Ishikawa (cell line): ENCODE measurements around the gene RAPGEF6.

Experiments
- CEBPB ChIP-seq: IDR thresholded peaks from 2 replicates; pipeline ENCODE4 v1.6.1; 2012
- CREB1 ChIP-seq: IDR thresholded peaks from 2 replicates; pipeline ENCODE4 v1.6.1; 2012; ENCODE audit warnings: low read depth
- EGR1 ChIP-seq: IDR thresholded peaks from 2 replicates; pipeline ENCODE4 v1.6.1; 2012
- EP300 ChIP-seq: IDR thresholded peaks from 2 replicates; pipeline ENCODE4 v1.6.1; 2012; ENCODE audit warnings: borderline replicate concordance
- FOXM1 ChIP-seq: IDR thresholded peaks from 2 replicates; pipeline ENCODE4 v1.6.1; 2012; ENCODE audit warnings: low read depth, borderline replicate concordance
- NFIC ChIP-seq: IDR thresholded peaks from 2 replicates; pipeline ENCODE4 v1.6.1; 2012
- RAD21 ChIP-seq: IDR thresholded peaks from 2 replicates; pipeline ENCODE4 v1.6.1; 2012; ENCODE audit warnings: low read depth
- TAF1 ChIP-seq: IDR thresholded peaks from 2 replicates; pipeline ENCODE4 v1.6.1; 2012; ENCODE audit warnings: low read depth, mild to moderate bottlenecking
- TCF12 ChIP-seq: IDR thresholded peaks from 2 replicates; pipeline ENCODE4 v1.6.1; 2012; ENCODE audit warnings: low read depth
- TEAD4 ChIP-seq: IDR thresholded peaks from 2 replicates; pipeline ENCODE4 v1.6.1; 2012
- YY1 ChIP-seq: IDR thresholded peaks from 2 replicates; pipeline ENCODE4 v1.6.1; 2012; ENCODE audit warnings: low read depth
- ZBTB7A ChIP-seq: IDR thresholded peaks from 2 replicates; pipeline ENCODE4 v1.6.1; 2012; ENCODE audit warnings: low read depth
- TF ChIP-seq, protein P1 (sequence below): IDR thresholded peaks from 2 replicates; pipeline ENCODE4 v1.6.1; 2012; ENCODE audit warnings: low read depth, mild to moderate bottlenecking
- TF ChIP-seq, protein P2 (sequence below): IDR thresholded peaks from 2 replicates; pipeline ENCODE4 v1.6.1; 2012
- TF ChIP-seq, protein P3 (sequence below): IDR thresholded peaks from 2 replicates; pipeline ENCODE4 v1.6.1; 2012

The RAPGEF6 gene

DNA sequence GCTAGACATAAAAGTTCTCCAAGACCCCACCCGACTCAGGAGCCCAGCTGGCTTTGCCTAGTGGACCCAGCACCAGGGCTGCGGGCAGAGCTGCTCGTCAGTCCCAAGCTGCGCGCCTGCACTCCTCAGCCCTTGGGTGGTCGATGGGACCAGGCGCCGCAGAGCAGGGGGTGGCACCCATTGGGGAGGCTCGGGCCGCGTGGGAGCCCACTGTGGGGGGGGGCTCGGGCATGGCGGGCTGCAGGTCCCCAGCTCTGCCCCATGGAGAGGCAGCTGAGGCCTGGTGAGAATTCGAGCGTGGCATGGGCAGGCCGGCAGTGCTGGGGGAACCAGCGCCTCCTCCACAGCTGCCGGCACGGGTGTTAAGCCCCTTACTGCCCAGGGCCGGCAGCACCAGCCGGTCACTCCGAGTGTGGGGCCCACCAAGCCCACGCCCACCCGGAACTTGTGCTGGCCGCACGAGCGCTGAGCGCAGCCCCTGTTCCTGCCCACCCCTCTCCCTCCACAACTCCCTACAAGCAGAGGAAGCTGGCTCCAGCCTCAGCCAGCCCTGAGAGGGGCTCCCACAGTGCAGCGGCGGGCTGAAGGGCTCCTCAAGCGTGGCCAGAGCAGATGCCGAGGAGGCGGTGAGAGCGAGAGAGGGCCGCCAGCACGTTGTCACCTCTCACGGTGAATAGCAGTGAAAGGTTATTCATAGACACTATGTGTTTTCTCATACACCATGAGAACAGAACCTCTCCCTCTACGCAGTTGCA, 54.9 kb downstream of the RAPGEF6 start:
- no peak for TF ChIP-seq RAD21
- TF ChIP-seq, protein P1, sequence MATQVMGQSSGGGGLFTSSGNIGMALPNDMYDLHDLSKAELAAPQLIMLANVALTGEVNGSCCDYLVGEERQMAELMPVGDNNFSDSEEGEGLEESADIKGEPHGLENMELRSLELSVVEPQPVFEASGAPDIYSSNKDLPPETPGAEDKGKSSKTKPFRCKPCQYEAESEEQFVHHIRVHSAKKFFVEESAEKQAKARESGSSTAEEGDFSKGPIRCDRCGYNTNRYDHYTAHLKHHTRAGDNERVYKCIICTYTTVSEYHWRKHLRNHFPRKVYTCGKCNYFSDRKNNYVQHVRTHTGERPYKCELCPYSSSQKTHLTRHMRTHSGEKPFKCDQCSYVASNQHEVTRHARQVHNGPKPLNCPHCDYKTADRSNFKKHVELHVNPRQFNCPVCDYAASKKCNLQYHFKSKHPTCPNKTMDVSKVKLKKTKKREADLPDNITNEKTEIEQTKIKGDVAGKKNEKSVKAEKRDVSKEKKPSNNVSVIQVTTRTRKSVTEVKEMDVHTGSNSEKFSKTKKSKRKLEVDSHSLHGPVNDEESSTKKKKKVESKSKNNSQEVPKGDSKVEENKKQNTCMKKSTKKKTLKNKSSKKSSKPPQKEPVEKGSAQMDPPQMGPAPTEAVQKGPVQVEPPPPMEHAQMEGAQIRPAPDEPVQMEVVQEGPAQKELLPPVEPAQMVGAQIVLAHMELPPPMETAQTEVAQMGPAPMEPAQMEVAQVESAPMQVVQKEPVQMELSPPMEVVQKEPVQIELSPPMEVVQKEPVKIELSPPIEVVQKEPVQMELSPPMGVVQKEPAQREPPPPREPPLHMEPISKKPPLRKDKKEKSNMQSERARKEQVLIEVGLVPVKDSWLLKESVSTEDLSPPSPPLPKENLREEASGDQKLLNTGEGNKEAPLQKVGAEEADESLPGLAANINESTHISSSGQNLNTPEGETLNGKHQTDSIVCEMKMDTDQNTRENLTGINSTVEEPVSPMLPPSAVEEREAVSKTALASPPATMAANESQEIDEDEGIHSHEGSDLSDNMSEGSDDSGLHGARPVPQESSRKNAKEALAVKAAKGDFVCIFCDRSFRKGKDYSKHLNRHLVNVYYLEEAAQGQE: no peak
- no peak for TF ChIP-seq EGR1
- no peak for TF ChIP-seq CEBPB
- no peak for TF ChIP-seq TAF1
- no peak for TF ChIP-seq TCF12
- TF ChIP-seq EP300: no peak
- TF ChIP-seq TEAD4: no peak
- TF ChIP-seq, protein P2, sequence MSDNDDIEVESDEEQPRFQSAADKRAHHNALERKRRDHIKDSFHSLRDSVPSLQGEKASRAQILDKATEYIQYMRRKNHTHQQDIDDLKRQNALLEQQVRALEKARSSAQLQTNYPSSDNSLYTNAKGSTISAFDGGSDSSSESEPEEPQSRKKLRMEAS: no peak

DNA sequence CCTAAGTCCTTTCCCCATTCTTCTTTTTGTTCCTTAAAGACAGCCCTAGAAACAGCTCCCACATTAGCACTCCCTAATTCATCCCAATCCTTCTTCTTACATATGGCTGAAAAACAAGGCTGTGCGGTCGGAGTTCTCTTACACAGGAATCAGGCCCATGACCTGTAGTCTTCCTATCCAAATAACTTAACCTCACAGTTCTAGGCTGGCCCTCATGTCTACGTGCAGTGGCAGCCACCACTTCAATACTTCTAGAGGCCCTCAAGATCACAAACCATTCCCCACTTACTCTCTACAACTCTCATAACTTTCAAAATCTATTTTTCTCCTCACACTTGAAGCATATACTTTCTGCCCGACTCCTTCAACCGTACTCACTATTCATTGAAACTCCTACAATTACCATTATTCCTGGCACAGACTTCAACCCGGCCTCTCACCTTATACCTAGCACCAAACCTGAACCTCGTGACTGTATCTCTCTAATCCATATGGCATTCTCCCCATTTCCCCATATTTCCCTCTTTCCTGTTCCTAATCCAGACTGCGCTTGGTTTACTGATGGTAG, 59.3 kb downstream of the RAPGEF6 start:
- no peak for TF ChIP-seq TAF1
- TF ChIP-seq, protein P1: no peak
- no peak for TF ChIP-seq FOXM1
- TF ChIP-seq, protein P3, sequence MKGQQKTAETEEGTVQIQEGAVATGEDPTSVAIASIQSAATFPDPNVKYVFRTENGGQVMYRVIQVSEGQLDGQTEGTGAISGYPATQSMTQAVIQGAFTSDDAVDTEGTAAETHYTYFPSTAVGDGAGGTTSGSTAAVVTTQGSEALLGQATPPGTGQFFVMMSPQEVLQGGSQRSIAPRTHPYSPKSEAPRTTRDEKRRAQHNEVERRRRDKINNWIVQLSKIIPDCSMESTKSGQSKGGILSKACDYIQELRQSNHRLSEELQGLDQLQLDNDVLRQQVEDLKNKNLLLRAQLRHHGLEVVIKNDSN: no peak
- no peak for TF ChIP-seq ZBTB7A
- no peak for TF ChIP-seq EGR1
- no peak for TF ChIP-seq RAD21

DNA sequence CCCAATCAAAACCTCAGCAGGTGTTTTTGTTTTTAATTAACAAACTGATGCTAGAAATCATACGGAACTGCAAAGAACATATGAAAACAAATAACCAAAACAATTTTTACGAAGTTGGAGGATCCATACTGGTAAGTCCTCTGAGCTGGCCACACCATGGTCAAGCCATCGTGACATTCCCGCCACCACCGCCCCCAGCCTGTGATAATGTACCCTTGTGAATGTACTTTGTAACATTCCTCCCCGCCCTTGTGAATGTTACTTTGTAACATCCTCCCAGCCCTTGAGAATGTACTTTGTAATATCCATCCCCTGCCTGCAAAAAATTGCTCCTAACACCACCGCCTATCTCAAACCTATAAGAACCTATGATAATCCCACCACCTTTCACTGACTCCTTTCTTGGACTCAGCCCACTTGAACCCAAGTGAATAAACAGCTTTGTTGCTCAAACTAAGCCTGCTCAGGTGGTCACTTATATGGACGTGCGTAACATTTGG, 63.3 kb downstream of the RAPGEF6 start:
- TF ChIP-seq TEAD4 (no peak), TAF1 (no peak)
- TF ChIP-seq, protein P2: no peak
- TF ChIP-seq, protein P1: no peak

DNA sequence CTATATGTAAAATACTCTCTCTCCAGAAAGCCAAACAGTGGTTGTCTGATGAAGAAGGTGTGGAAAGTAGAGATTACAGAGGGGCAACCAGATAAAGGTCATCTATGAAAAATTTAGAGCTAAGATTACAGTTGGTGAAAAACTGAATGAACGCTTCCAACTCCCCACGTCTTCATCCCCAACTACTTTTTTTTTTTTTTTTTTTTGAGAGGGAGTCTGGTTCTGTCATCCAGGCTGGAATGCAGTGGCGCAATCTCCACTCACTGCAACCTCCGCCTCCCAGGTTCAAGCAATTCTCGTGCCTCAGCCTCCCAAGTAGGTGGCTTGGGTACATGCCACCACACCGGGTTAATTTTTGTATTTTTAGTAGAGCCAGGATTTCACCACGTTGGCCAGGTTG, 64.3 kb downstream of the RAPGEF6 start:
- TF ChIP-seq EGR1: no peak
- TF ChIP-seq YY1: no peak
- TF ChIP-seq FOXM1: no peak
- no peak for TF ChIP-seq EP300
- no peak for TF ChIP-seq ZBTB7A
- TF ChIP-seq, protein P3: no peak
- no peak for TF ChIP-seq CREB1
- TF ChIP-seq NFIC: no peak
- TF ChIP-seq RAD21: no peak
- no peak for TF ChIP-seq TCF12
- TF ChIP-seq, protein P1: no peak
